WTC11 (cell line): ENCODE measurements around the gene CCDC83. TPM values are rescaled to one million over a fixed set of nuclear protein-coding genes. Genes with fewer than 3 reads are reported as not detected.

Experiments used
- ATAC-seq: fragments of 200-7000 bp; cut with Tn5 transposase; 2 replicates; pipeline ENCODE4 v1.10.0; 2021; ENCODE audit warnings: mild to moderate bottlenecking, moderate library complexity
- CTCF ChIA-PET: fragments of 300-600 bp; sonication (Branson Sonifier 250); formaldehyde crosslinking; loops from one replicate; lab custom pipeline; 2021; ENCODE audit warnings: antibody characterized with exemption; lab: Charles Lee
- POLR2A ChIA-PET: fragments of 350-600 bp; sonication (Branson Sonifier 250); formaldehyde crosslinking; loops from one replicate; lab custom pipeline; 2021; ENCODE audit warnings: antibody characterized with exemption; lab: Charles Lee
- DNase-seq: peaks from one replicate; pipeline ENCODE4 v3.0.0; 2021; ENCODE audit warnings: low spot score
- H3K27ac Mint-ChIP-seq: 2 replicates; pipeline ENCODE4 v1.8.0; 2021; ENCODE audit warnings: mixed read lengths
- H3K27me3 Mint-ChIP-seq: 2 replicates; pipeline ENCODE4 v1.8.0; 2021; ENCODE audit warnings: low read depth, mild to moderate bottlenecking, moderate library complexity, mixed read lengths
- H3K36me3 Mint-ChIP-seq: 2 replicates; pipeline ENCODE4 v1.8.0; 2021; ENCODE audit warnings: mixed read lengths
- H3K4me1 Mint-ChIP-seq: 2 replicates; pipeline ENCODE4 v1.8.0; 2022; ENCODE audit warnings: mixed read lengths
- H3K4me3 Mint-ChIP-seq: 2 replicates; pipeline ENCODE4 v1.8.0; 2021; ENCODE audit warnings: mild to moderate bottlenecking, moderate library complexity, mixed read lengths
- H3K9me3 Mint-ChIP-seq: 2 replicates; pipeline ENCODE4 v1.8.0; 2021; ENCODE audit warnings: mixed read lengths
- AR ChIP-seq: fragments of 250-450 bp; sonication (Bioruptor Pico); IDR thresholded peaks from 2 replicates; pipeline ENCODE4 v1.9.0; 2021; ENCODE audit warnings: mild to moderate bottlenecking
- ATF6 ChIP-seq: sonication (generic); formaldehyde crosslinking; IDR thresholded peaks from 2 replicates; pipeline ENCODE4 v1.8.1; 2023; ENCODE audit warnings: mild to moderate bottlenecking, missing genetic modification reagents
- ETV6 ChIP-seq: sonication (generic); formaldehyde crosslinking; IDR thresholded peaks from 2 replicates; pipeline ENCODE4 v1.8.1; 2022; ENCODE audit warnings: mild to moderate bottlenecking, missing genetic modification reagents
- FOXK1 ChIP-seq: sonication (generic); formaldehyde crosslinking; IDR thresholded peaks from 2 replicates; pipeline ENCODE4 v1.8.0; 2022; ENCODE audit warnings: mild to moderate bottlenecking, moderate library complexity, missing genetic modification reagents
- FOXP1 ChIP-seq: sonication (generic); formaldehyde crosslinking; IDR thresholded peaks from 2 replicates; pipeline ENCODE4 v1.8.0; 2022; ENCODE audit warnings: missing genetic modification reagents, mild to moderate bottlenecking, moderate library complexity, borderline replicate concordance
- GRHL2 ChIP-seq: fragments of 250-450 bp; sonication (Bioruptor Pico); IDR thresholded peaks from 2 replicates; pipeline ENCODE4 v1.8.0; 2022; ENCODE audit warnings: mild to moderate bottlenecking, moderate library complexity; ENCODE audit not compliant: insufficient replicate concordance, severe bottlenecking
- HMGA2 ChIP-seq: fragments of 250-450 bp; sonication (Bioruptor Pico); IDR thresholded peaks from 2 replicates; pipeline ENCODE4 v1.4.0; 2021; ENCODE audit warnings: mild to moderate bottlenecking, moderate library complexity
- IRF1 ChIP-seq: sonication (generic); formaldehyde crosslinking; IDR thresholded peaks from 2 replicates; pipeline ENCODE4 v1.8.0; 2023; ENCODE audit warnings: missing genetic modification reagents
- JAZF1 ChIP-seq: fragments of 250-450 bp; sonication (Bioruptor Pico); IDR thresholded peaks from 2 replicates; pipeline ENCODE4 v1.9.0; 2021; ENCODE audit warnings: moderate library complexity, mild to moderate bottlenecking, inconsistent platforms
- MXD4 ChIP-seq: fragments of 250-450 bp; sonication (Bioruptor Pico); IDR thresholded peaks from 2 replicates; pipeline ENCODE4 v1.8.0; 2021; ENCODE audit warnings: mild to moderate bottlenecking, moderate library complexity, borderline replicate concordance
- MYBL2 ChIP-seq: sonication (generic); formaldehyde crosslinking; IDR thresholded peaks from 2 replicates; pipeline ENCODE4 v1.8.1; 2023; ENCODE audit warnings: mild to moderate bottlenecking, moderate library complexity, missing genetic modification reagents
- NFATC4 ChIP-seq: fragments of 250-450 bp; sonication (Bioruptor Pico); IDR thresholded peaks from 2 replicates; pipeline ENCODE4 v1.9.0; 2021; ENCODE audit warnings: mild to moderate bottlenecking
- NFYB ChIP-seq: sonication (generic); formaldehyde crosslinking; conservative IDR thresholded peaks from 2 replicates; pipeline ENCODE4 v1.8.0; 2022; ENCODE audit warnings: low read depth, missing genetic modification reagents
- SMAD4 ChIP-seq: sonication (generic); formaldehyde crosslinking; IDR thresholded peaks from 2 replicates; pipeline ENCODE4 v1.8.0; 2022; ENCODE audit warnings: mild to moderate bottlenecking, missing genetic modification reagents
- TP53 ChIP-seq: sonication (generic); formaldehyde crosslinking; IDR thresholded peaks from 2 replicates; pipeline ENCODE4 v1.8.1; 2023; ENCODE audit warnings: mild to moderate bottlenecking, missing genetic modification reagents
- ZNF121 ChIP-seq: sonication (generic); formaldehyde crosslinking; IDR thresholded peaks from 2 replicates; pipeline ENCODE4 v1.8.0; 2023; ENCODE audit warnings: missing genetic modification reagents
- ZNF281 ChIP-seq: sonication (generic); formaldehyde crosslinking; IDR thresholded peaks from 2 replicates; pipeline ENCODE4 v1.8.0; 2023; ENCODE audit warnings: mild to moderate bottlenecking, missing genetic modification reagents
- ZNF671 ChIP-seq: fragments of 250-450 bp; sonication (Bioruptor Pico); IDR thresholded peaks from 2 replicates; pipeline ENCODE4 v1.8.0; 2021; ENCODE audit warnings: mild to moderate bottlenecking
- total RNA-seq: library from RNA; stranded (reverse); gene quantifications from 3 replicates; pipeline ENCODE4 v1.2.3, GENCODE V29; 2021
- TF ChIP-seq, protein P1 (sequence below): sonication (generic); formaldehyde crosslinking; IDR thresholded peaks from 2 replicates; pipeline ENCODE4 v1.8.0; 2022; ENCODE audit warnings: mild to moderate bottlenecking, missing genetic modification reagents
- TF ChIP-seq, protein P2 (sequence below): sonication (generic); formaldehyde crosslinking; conservative IDR thresholded peaks from 2 replicates; pipeline ENCODE4 v1.8.1; 2023; ENCODE audit warnings: mild to moderate bottlenecking, low read depth, missing genetic modification reagents, moderate library complexity

CCDC83 gene
- total RNA-seq, 1 experiment from 2014 or later: not detected

DNA sequence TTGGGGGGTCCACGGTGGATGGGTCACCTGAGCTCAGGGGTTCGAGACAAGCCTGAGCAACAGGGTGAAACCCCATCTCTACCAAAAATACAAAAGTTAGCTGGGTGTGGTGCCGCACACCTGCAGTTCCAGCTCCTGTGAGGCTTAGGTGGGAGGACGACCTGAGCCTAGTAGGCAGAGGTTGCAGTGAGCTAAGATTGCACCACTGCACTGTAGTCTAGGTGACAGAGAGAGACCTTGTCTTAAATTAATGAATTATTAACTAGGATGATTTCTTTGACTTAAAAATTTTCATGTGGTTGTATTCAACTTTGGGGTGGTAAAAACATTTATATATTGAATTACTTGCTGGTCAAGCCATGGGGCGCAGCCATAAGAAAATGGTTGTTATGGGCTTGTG is 33.9 kb downstream of the CCDC83 start:
- no peaks in the 10 kb centered on the region for H3K36me3 Mint-ChIP-seq
- ChIA-PET POLR2A (no interaction called here), CTCF (interaction anchor here (1.4 kb wide), 1 partner anchor 34 kb away, joined by 7 read pairs; the partner anchor contains the start of gene CCDC83)
- TF ChIP-seq FOXK1 (CRISPR knock-in tag) (no peak), ZNF671 (CRISPR knock-in tag) (no peak), SMAD4 (no peak), GRHL2 (CRISPR knock-in tag) (no peak), NFYB (no peak), HMGA2 (CRISPR knock-in tag) (no peak), ZNF121 (CRISPR knock-in tag) (no peak)
- TF ChIP-seq, protein P1, sequence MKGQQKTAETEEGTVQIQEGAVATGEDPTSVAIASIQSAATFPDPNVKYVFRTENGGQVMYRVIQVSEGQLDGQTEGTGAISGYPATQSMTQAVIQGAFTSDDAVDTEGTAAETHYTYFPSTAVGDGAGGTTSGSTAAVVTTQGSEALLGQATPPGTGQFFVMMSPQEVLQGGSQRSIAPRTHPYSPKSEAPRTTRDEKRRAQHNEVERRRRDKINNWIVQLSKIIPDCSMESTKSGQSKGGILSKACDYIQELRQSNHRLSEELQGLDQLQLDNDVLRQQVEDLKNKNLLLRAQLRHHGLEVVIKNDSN (CRISPR knock-in tag): no peak
- TF ChIP-seq, all 79 proteins: peak for 0
- Mint-ChIP-seq H3K4me3 (no peak overlapping the region), H3K27ac (no peak overlapping the region), H3K27me3 (no peaks in the 10 kb centered on the region), H3K4me1 (peaks cover 15% of the 10 kb centered on the region), H3K9me3 (no peaks in the 10 kb centered on the region)
- ATAC-seq: no peak
- no peak for DNase-seq

- ChIA-PET CTCF (interaction anchor here (0.9 kb wide), 1 partner anchor 35 kb away, joined by 5 read pairs; the partner anchor contains the start of gene CCDC83), POLR2A (no interaction called here)
- no peak overlapping the region for H3K4me3 Mint-ChIP-seq
- H3K27me3 Mint-ChIP-seq: no peaks in the 10 kb centered on the region
- H3K27ac Mint-ChIP-seq: no peak overlapping the region
- H3K9me3 Mint-ChIP-seq: no peaks in the 10 kb centered on the region
- H3K4me1 Mint-ChIP-seq: peaks cover 15% of the 10 kb centered on the region
- no peaks in the 10 kb centered on the region for H3K36me3 Mint-ChIP-seq
- no peak for DNase-seq
- ATAC-seq: peak; percentile 88
- no peak for TF ChIP-seq TP53 (CRISPR knock-in tag)
- no peak for TF ChIP-seq NFATC4
- TF ChIP-seq JAZF1 (CRISPR knock-in tag): no peak
- no peak for TF ChIP-seq ATF6 (CRISPR knock-in tag)
- TF ChIP-seq, protein P2, sequence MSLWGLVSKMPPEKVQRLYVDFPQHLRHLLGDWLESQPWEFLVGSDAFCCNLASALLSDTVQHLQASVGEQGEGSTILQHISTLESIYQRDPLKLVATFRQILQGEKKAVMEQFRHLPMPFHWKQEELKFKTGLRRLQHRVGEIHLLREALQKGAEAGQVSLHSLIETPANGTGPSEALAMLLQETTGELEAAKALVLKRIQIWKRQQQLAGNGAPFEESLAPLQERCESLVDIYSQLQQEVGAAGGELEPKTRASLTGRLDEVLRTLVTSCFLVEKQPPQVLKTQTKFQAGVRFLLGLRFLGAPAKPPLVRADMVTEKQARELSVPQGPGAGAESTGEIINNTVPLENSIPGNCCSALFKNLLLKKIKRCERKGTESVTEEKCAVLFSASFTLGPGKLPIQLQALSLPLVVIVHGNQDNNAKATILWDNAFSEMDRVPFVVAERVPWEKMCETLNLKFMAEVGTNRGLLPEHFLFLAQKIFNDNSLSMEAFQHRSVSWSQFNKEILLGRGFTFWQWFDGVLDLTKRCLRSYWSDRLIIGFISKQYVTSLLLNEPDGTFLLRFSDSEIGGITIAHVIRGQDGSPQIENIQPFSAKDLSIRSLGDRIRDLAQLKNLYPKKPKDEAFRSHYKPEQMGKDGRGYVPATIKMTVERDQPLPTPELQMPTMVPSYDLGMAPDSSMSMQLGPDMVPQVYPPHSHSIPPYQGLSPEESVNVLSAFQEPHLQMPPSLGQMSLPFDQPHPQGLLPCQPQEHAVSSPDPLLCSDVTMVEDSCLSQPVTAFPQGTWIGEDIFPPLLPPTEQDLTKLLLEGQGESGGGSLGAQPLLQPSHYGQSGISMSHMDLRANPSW (CRISPR knock-in tag): no peak
- TF ChIP-seq, protein P1 (CRISPR knock-in tag): no peak
- no peak for TF ChIP-seq FOXP1 (CRISPR knock-in tag)
- no peak for TF ChIP-seq ETV6 (CRISPR knock-in tag)
- no peak for TF ChIP-seq MXD4 (CRISPR knock-in tag)
- TF ChIP-seq IRF1 (CRISPR knock-in tag): no peak
- TF ChIP-seq AR (CRISPR knock-in tag): no peak
- TF ChIP-seq MYBL2 (CRISPR knock-in tag): no peak
- no peak for TF ChIP-seq ZNF281 (CRISPR knock-in tag)
These were observed 34.7 kb downstream of the CCDC83 start for GRCh38 chr11:85889676-85890579.
